Left lung (tissue), 10 donors: ENCODE measurements around the gene SAT1. TPM values are rescaled to one million over a fixed set of nuclear protein-coding genes. Genes with fewer than 3 reads are reported as not detected.

Source experiments
- ATAC-seq: fragments of 200-7000 bp; cut with Tn5 transposase; one replicate; pipeline ENCODE4 v1.9.1; 2020; ENCODE audit warnings: moderate library complexity
- DNase-seq, 4 donors: peaks; one replicate each; pipeline ENCODE4 v3.0.0-alpha.2; 2013 to 2020
- H3K27ac ChIP-seq, 2 donors: fragments of 200-600 bp; sonication (generic) in 1 of 2; one replicate each; pipeline versions ENCODE4 v1.5.0 to v1.8.0; 2020 to 2021
- H3K27me3 ChIP-seq, 2 donors: fragments of 200-600 bp; sonication (generic) in 1 of 2; one replicate each; pipeline versions ENCODE4 v1.5.0 to v1.8.0; 2020 to 2021
- H3K36me3 ChIP-seq, 2 donors: fragments of 200-600 bp; sonication (generic) in 1 of 2; one replicate each; pipeline versions ENCODE4 v1.5.0 to v1.8.0; 2020 to 2021
- H3K4me1 ChIP-seq, 2 donors: fragments of 200-600 bp; one replicate each; pipeline ENCODE4 v1.8.0; 2021
- H3K4me3 ChIP-seq, 2 donors: fragments of 200-600 bp; sonication (generic) in 1 of 2; one replicate each; pipeline versions ENCODE4 v1.5.0 to v1.8.0; 2020 to 2021; ENCODE audit warnings: mild to moderate bottlenecking in 1 of 2
- H3K9me3 ChIP-seq, 2 donors: fragments of 200-600 bp; sonication (generic) in 1 of 2; one replicate each; pipeline versions ENCODE4 v1.5.0 to v1.8.0; 2020 to 2021
- intact Hi-C, 2 donors: fragments of 100-400 bp; cut with DNase I; formaldehyde crosslinking; loops; one replicate each; pipeline versions ENCODE4 v1.11.2 to v1.14.2; 2022
- polyA plus RNA-seq, 6 donors: library from polyadenylated mRNA; unstranded; fragments of 120-200 nt; gene quantifications; one replicate each; pipeline ENCODE4 v1.2.1, GENCODE V29; 2013; ENCODE audit not compliant: insufficient read length in 6 of 6
- total RNA-seq, 2 donors: library from RNA; stranded (reverse); fragmentation: NEBNext Ultra II Directional; extraction: Animal tissue kit (Norgen Biotek cat#: 25700); gene quantifications; one replicate each; pipeline ENCODE4 v1.2.1, GENCODE V29; 2021
- TF ChIP-seq, protein P1 (sequence below), 2 donors: fragments of 200-600 bp; sonication (generic) in 1 of 2; IDR thresholded peaks; one replicate each; pipeline versions ENCODE4 v1.5.0 to v1.8.0; 2021; ENCODE audit warnings: antibody characterized with exemption in 2 of 2
- donor health status: DM: no; HTN: yes; CAD: no.
- donor health status: DM: no; HTN: no; CAD: no.

SAT1 gene
- total and polyA plus RNA-seq, 8 donors: 266 to 970 (median 391) TPM

DNA sequence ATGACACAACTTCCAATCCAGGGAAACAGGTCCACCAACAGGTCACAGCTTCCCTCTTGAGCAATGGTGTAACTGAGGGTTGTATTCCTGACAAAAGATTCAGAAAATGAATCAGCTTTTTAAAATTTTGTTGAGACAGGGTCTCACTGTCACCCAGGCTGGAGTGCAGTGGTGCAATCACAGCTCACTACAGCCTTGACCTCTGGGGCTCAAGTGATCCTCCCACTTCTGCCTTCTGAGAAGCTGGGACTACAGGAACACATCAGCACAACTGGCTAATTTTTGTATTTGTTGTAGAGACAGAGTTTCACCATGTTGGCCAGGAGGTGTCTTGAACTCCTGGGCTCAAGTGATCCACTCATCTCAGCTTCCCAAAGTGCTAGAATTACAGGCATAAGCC, 43.7 kb downstream of the SAT1 start:
- no peak overlapping the region for H3K27ac ChIP-seq
- no peaks in the 10 kb centered on the region for H3K9me3 ChIP-seq
- H3K4me3 ChIP-seq: no peak overlapping the region
- DNase-seq: no peak
- ATAC-seq: no peak
- TF ChIP-seq, protein P1, sequence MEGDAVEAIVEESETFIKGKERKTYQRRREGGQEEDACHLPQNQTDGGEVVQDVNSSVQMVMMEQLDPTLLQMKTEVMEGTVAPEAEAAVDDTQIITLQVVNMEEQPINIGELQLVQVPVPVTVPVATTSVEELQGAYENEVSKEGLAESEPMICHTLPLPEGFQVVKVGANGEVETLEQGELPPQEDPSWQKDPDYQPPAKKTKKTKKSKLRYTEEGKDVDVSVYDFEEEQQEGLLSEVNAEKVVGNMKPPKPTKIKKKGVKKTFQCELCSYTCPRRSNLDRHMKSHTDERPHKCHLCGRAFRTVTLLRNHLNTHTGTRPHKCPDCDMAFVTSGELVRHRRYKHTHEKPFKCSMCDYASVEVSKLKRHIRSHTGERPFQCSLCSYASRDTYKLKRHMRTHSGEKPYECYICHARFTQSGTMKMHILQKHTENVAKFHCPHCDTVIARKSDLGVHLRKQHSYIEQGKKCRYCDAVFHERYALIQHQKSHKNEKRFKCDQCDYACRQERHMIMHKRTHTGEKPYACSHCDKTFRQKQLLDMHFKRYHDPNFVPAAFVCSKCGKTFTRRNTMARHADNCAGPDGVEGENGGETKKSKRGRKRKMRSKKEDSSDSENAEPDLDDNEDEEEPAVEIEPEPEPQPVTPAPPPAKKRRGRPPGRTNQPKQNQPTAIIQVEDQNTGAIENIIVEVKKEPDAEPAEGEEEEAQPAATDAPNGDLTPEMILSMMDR (IDR thresholded peaks at IDR 0.05): no peak
- H3K36me3 ChIP-seq: no peaks in the 10 kb centered on the region
- no peaks in the 10 kb centered on the region for H3K4me1 ChIP-seq
- intact Hi-C loops: no loop called here
- no peaks in the 10 kb centered on the region for H3K27me3 ChIP-seq

DNA sequence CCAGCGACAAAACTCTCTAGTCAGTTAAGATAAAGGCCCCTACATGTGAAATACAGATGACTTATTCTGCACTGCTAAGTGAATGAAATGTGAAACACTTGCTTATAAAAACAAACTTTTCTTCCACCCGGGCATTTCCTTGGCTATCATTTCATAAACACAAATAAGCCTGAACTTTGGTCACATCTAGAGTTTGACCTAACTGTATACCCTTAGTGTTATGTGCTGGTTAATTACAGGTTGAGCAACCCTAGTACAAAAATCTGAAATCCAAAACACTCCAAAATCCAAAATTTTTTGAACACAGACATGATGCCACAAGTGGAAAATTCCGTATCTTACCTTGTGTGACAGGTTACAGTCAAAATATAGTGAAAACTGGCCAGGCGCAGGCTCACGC, 45.9 kb downstream of the SAT1 start:
- Histone ChIP-seq H3K9me3 (no peaks in the 10 kb centered on the region), H3K4me1 (no peaks in the 10 kb centered on the region), H3K4me3 (no peak overlapping the region), H3K27me3 (no peaks in the 10 kb centered on the region), H3K36me3 (no peaks in the 10 kb centered on the region), H3K27ac (no peak overlapping the region)
- DNase-seq (no peak), ATAC-seq (no peak)
- TF ChIP-seq, protein P1 (IDR thresholded peaks at IDR 0.05): no peak
- intact Hi-C loops: no loop called here

DNA sequence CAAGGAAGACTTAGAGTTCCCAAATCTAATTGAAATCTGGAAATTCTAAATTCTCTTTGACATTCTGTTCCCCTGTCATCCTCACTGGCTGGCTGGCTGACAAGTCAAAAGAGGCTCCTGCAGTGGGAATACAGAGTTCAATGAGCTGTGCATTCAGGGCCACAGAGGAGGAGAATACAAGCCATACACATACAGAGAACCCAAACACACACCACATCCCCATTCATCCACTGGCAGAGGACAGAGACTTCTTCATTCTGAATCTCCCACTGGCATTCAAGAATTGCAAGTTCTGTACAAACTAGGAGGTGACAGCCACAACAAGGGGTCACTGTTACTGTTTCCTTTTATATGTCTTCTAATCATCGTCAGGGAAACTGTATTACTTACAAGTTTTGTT, 49.7 kb downstream of the SAT1 start:
- TF ChIP-seq, protein P1 (IDR thresholded peaks at IDR 0.05): no peak
- Histone ChIP-seq H3K4me1 (no peaks in the 10 kb centered on the region), H3K4me3 (no peak overlapping the region), H3K9me3 (no peaks in the 10 kb centered on the region), H3K27me3 (no peaks in the 10 kb centered on the region), H3K27ac (no peak overlapping the region), H3K36me3 (no peaks in the 10 kb centered on the region)
- ATAC-seq (no peak), DNase-seq (no peak)
- intact Hi-C loops: no loop called here

Other genes with a start within 250 kb of the SAT1 start
- gene PRDX4, start 115.7 kb upstream of the SAT1 start, total RNA-seq: 100 to 1,000 TPM in 1 of 2 donors, 10 to 100 TPM in 1; 92.8 to 115 TPM
- 100 to 1,000 TPM in 3 of 6 donors, 10 to 100 TPM in 3; 91.5 to 111 (median 101) TPM for gene PRDX4, start 115.7 kb upstream of the SAT1 start, polyA plus RNA-seq
- gene ACOT9, start 39.9 kb upstream of the SAT1 start, total RNA-seq: 10 to 100 TPM; 43.9 to 52.3 TPM
- 10 to 100 TPM; 39.8 to 48.0 (median 42.8) TPM for gene ACOT9, start 39.9 kb upstream of the SAT1 start, polyA plus RNA-seq
- 10 to 100 TPM; 20.1 to 23.1 TPM for gene APOO, start 124.8 kb downstream of the SAT1 start, total RNA-seq
- 10 to 100 TPM; 15.9 to 24.3 (median 19.2) TPM for gene APOO, start 124.8 kb downstream of the SAT1 start, polyA plus RNA-seq
- gene CXorf58, start 124.8 kb downstream of the SAT1 start, total RNA-seq: not detected
- gene CXorf58, start 124.8 kb downstream of the SAT1 start, polyA plus RNA-seq: under 1 TPM in 5 of 6 donors, not detected in 1; 0.13 to 0.52 (median 0.25) TPM
- 1 to 10 TPM; 5.8 to 6.2 TPM for gene KLHL15, start 244.0 kb downstream of the SAT1 start, total RNA-seq
- 10 to 100 TPM; 13.7 to 15.1 (median 14.3) TPM for gene KLHL15, start 244.0 kb downstream of the SAT1 start, polyA plus RNA-seq